Neural cell (in vitro differentiated cells): Measurements from ENCODE around the gene ADGRB3. TPM values are rescaled to one million over a fixed set of nuclear protein-coding genes. Genes with fewer than 3 reads are reported as not detected.

Source experiments
- H2AFZ ChIP-seq: fragments of 200-600, 300-800 bp; sonication (generic), shearing (Covaris generic); 2 replicates; pipeline ENCODE4 v1.6.0; 2014; ENCODE audit warnings: low read depth, mild to moderate bottlenecking, antibody characterized with exemption, low read length, moderate library complexity
- H3F3A ChIP-seq: fragments of 200-600 bp; shearing (Covaris generic); 2 replicates; pipeline ENCODE4 v1.6.1; 2016; ENCODE audit warnings: mild to moderate bottlenecking, moderate library complexity, mixed read lengths, antibody characterized with exemption, low read length; ENCODE audit not compliant: insufficient read depth, poor library complexity, severe bottlenecking
- H3K27ac ChIP-seq: fragments of 200-600, 300-800 bp; sonication (generic), shearing (Covaris generic); 2 replicates; pipeline ENCODE4 v1.5.1; 2014; ENCODE audit warnings: mild to moderate bottlenecking, low read length, moderate library complexity
- H3K27me3 ChIP-seq: fragments of 300-800, 200-600 bp; sonication (generic), shearing (Covaris generic); 2 replicates; pipeline ENCODE4 v1.6.0; 2014; ENCODE audit warnings: mild to moderate bottlenecking, low read depth, low read length, moderate library complexity; ENCODE audit not compliant: insufficient read depth
- H3K36me3 ChIP-seq: fragments of 300-800, 200-600 bp; sonication (generic), shearing (Covaris generic); 2 replicates; pipeline ENCODE4 v1.5.1; 2014; ENCODE audit warnings: mild to moderate bottlenecking, antibody characterized with exemption, low read length, moderate library complexity; ENCODE audit not compliant: insufficient read depth
- H3K4me2 ChIP-seq: fragments of 300-800, 200-600 bp; sonication (generic), shearing (Covaris generic); 2 replicates; pipeline ENCODE4 v1.6.0; 2014; ENCODE audit warnings: mild to moderate bottlenecking, low read length
- H3K4me3 ChIP-seq: fragments of 300-800, 200-600 bp; sonication (generic), shearing (Covaris generic); 2 replicates; pipeline ENCODE4 v1.5.1; 2014; ENCODE audit warnings: mild to moderate bottlenecking, low read length, moderate library complexity
- H3K79me2 ChIP-seq: fragments of 200-600 bp; shearing (Covaris generic); replicated peaks from 2 replicates; pipeline ENCODE4 v1.6.0; 2014; ENCODE audit warnings: mild to moderate bottlenecking, low read length, moderate library complexity; ENCODE audit not compliant: insufficient read depth
- H3K9ac ChIP-seq: fragments of 300-800, 200-600 bp; sonication (generic), shearing (Covaris generic); 2 replicates; pipeline ENCODE4 v1.6.1; 2016; ENCODE audit warnings: mild to moderate bottlenecking, low read length, mixed read lengths
- H3K9me2 ChIP-seq: fragments of 200-600 bp; shearing (Covaris generic); 2 replicates; pipeline ENCODE4 v1.6.1; 2016; ENCODE audit warnings: mild to moderate bottlenecking, low read length, mixed read lengths; ENCODE audit not compliant: insufficient read depth
- H3K9me3 ChIP-seq: fragments of 200-600, 300-800 bp; sonication (generic), shearing (Covaris generic); 2 replicates; pipeline ENCODE4 v1.6.1; 2016; ENCODE audit warnings: mild to moderate bottlenecking, mixed run types, low read length, moderate library complexity, mixed read lengths
- H4K20me1 ChIP-seq: fragments of 200-600 bp; shearing (Covaris generic); 2 replicates; pipeline ENCODE4 v1.6.1; 2016; ENCODE audit warnings: mild to moderate bottlenecking, mixed run types; ENCODE audit not compliant: insufficient read depth
- EP300 ChIP-seq: fragments of 450-650 bp; conservative IDR thresholded peaks from 2 replicates; pipeline ENCODE4 v1.6.1; 2014; ENCODE audit warnings: antibody characterized with exemption, mild to moderate bottlenecking, moderate library complexity; ENCODE audit not compliant: poor library complexity, severe bottlenecking
- EZH2 ChIP-seq: fragments of 200-600, 300-800 bp; shearing (Covaris generic), sonication (generic); IDR thresholded peaks from 2 replicates; pipeline ENCODE4 v1.6.1; 2014; ENCODE audit warnings: antibody characterized with exemption, low read length, borderline replicate concordance, mild to moderate bottlenecking; ENCODE audit not compliant: insufficient read depth, poor library complexity, severe bottlenecking
- MXI1 ChIP-seq: fragments of 450-650 bp; conservative IDR thresholded peaks from 2 replicates; pipeline ENCODE4 v1.6.1; 2014; ENCODE audit warnings: antibody characterized with exemption, mild to moderate bottlenecking; ENCODE audit not compliant: poor library complexity, severe bottlenecking
- POLR2AphosphoS5 ChIP-seq: IDR thresholded peaks from 2 replicates; pipeline ENCODE4 v1.6.1; 2012
- RAD21 ChIP-seq: fragments of 450-650 bp; conservative IDR thresholded peaks from 2 replicates; pipeline ENCODE4 v1.6.1; 2014; ENCODE audit warnings: antibody characterized with exemption, mild to moderate bottlenecking, moderate library complexity
- SMC3 ChIP-seq: fragments of 450-650 bp; conservative IDR thresholded peaks from 2 replicates; pipeline ENCODE4 v1.6.1; 2014; ENCODE audit warnings: antibody characterized with exemption, mild to moderate bottlenecking, moderate library complexity; ENCODE audit not compliant: poor library complexity
- TAF1 ChIP-seq: IDR thresholded peaks from 2 replicates; pipeline ENCODE4 v1.6.1; 2012; ENCODE audit warnings: low read depth
- polyA plus RNA-seq: library from polyadenylated mRNA; depleted of rRNA; stranded (reverse); fragments of >200 nt; gene quantifications from 2 replicates; pipeline ENCODE4 v1.2.3, GENCODE V29; 2014
- TF ChIP-seq, protein P1 (sequence below): IDR thresholded peaks from 2 replicates; pipeline ENCODE4 v1.6.1; 2012; ENCODE audit warnings: borderline replicate concordance
- TF ChIP-seq, protein P2 (sequence below): fragments of 450-650 bp; IDR thresholded peaks from 2 replicates; pipeline ENCODE4 v1.5.1; 2014; ENCODE audit warnings: antibody characterized with exemption, mild to moderate bottlenecking, moderate library complexity; ENCODE audit not compliant: poor library complexity, severe bottlenecking

Gene ADGRB3
- polyA plus RNA-seq, 1 donor from 2014 or later, result 66.5 TPM

DNA sequence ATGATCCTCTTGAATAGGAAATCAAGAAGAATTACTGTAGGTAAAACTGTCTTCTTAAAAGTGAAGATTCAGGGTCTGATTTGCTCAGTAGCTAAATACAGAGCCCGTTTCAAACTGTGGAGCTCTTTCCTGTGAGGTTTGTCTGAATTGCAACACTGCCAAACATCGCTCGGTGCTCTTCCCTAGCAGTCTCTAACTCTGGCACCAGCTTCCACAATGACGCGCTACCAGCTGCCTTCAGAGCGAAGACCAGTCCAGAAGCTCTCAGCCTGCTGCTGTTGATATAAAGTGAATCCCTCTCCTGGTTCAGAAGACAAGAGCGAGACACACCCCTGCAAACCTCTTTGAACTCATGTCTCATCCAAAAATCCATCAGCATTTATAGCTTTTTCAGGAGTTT, 714.7 kb downstream of the ADGRB3 start:
- Histone ChIP-seq H3K79me2 (no peaks in the 10 kb centered on the region), H3K4me2 (no peak overlapping the region), H3K9me3 (no peaks in the 10 kb centered on the region), H3K27ac (no peak overlapping the region), H2AFZ (no peak overlapping the region), H3F3A (no peaks in the 10 kb centered on the region), H3K9me2 (no peaks in the 10 kb centered on the region), H4K20me1 (no peaks in the 10 kb centered on the region), H3K4me3 (no peak overlapping the region), H3K9ac (no peak overlapping the region), H3K36me3 (no peaks in the 10 kb centered on the region), H3K27me3 (no peaks in the 10 kb centered on the region)
- TF ChIP-seq, protein P1, sequence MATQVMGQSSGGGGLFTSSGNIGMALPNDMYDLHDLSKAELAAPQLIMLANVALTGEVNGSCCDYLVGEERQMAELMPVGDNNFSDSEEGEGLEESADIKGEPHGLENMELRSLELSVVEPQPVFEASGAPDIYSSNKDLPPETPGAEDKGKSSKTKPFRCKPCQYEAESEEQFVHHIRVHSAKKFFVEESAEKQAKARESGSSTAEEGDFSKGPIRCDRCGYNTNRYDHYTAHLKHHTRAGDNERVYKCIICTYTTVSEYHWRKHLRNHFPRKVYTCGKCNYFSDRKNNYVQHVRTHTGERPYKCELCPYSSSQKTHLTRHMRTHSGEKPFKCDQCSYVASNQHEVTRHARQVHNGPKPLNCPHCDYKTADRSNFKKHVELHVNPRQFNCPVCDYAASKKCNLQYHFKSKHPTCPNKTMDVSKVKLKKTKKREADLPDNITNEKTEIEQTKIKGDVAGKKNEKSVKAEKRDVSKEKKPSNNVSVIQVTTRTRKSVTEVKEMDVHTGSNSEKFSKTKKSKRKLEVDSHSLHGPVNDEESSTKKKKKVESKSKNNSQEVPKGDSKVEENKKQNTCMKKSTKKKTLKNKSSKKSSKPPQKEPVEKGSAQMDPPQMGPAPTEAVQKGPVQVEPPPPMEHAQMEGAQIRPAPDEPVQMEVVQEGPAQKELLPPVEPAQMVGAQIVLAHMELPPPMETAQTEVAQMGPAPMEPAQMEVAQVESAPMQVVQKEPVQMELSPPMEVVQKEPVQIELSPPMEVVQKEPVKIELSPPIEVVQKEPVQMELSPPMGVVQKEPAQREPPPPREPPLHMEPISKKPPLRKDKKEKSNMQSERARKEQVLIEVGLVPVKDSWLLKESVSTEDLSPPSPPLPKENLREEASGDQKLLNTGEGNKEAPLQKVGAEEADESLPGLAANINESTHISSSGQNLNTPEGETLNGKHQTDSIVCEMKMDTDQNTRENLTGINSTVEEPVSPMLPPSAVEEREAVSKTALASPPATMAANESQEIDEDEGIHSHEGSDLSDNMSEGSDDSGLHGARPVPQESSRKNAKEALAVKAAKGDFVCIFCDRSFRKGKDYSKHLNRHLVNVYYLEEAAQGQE, result no peak
- no peak for TF ChIP-seq TAF1

DNA sequence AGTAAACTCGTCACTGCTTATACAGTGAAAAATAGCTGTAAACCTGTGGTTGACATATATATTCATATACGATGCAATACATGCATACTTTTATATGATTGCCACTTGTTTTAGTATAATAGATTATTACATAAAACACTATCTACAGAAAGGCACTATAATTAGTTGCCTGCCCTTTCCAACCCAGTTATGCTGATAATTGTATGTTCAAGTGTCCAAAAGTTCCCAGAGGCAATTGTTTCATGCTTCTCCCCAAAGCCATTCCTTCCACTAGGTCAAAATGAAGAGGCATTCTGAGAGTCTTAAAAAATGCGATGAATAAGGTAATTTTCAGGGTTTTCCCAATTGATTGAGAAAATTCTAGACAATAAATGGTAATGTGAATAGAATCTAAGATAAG, 727.1 kb downstream of the ADGRB3 start:
- Histone ChIP-seq H3K79me2 (no peaks in the 10 kb centered on the region), H3K4me3 (no peak overlapping the region), H3K4me2 (no peak overlapping the region), H3F3A (no peaks in the 10 kb centered on the region), H3K9me3 (no peaks in the 10 kb centered on the region), H3K36me3 (peaks cover 8% of the 10 kb centered on the region), H3K27me3 (no peaks in the 10 kb centered on the region), H2AFZ (no peak overlapping the region), H3K27ac (no peak overlapping the region), H3K9ac (no peak overlapping the region), H3K9me2 (no peaks in the 10 kb centered on the region), H4K20me1 (no peaks in the 10 kb centered on the region)
- no peak for TF ChIP-seq EZH2
- TF ChIP-seq MXI1, result no peak
- TF ChIP-seq TAF1, result no peak
- TF ChIP-seq, protein P1, result no peak
- TF ChIP-seq, protein P2, sequence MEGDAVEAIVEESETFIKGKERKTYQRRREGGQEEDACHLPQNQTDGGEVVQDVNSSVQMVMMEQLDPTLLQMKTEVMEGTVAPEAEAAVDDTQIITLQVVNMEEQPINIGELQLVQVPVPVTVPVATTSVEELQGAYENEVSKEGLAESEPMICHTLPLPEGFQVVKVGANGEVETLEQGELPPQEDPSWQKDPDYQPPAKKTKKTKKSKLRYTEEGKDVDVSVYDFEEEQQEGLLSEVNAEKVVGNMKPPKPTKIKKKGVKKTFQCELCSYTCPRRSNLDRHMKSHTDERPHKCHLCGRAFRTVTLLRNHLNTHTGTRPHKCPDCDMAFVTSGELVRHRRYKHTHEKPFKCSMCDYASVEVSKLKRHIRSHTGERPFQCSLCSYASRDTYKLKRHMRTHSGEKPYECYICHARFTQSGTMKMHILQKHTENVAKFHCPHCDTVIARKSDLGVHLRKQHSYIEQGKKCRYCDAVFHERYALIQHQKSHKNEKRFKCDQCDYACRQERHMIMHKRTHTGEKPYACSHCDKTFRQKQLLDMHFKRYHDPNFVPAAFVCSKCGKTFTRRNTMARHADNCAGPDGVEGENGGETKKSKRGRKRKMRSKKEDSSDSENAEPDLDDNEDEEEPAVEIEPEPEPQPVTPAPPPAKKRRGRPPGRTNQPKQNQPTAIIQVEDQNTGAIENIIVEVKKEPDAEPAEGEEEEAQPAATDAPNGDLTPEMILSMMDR, result no peak
- TF ChIP-seq EP300, result no peak
- TF ChIP-seq POLR2AphosphoS5, result no peak
- no peak for TF ChIP-seq RAD21
- no peak for TF ChIP-seq SMC3
